Astrocyte of the spinal cord (primary cell): Measurements from ENCODE around the gene PTBP1.

Source experiments
- DNase-seq: peaks from one replicate; pipeline ENCODE4 v3.0.0; 2011; ENCODE audit warnings: low read depth, low spot score
- H3K4me3 ChIP-seq: 2 replicates; pipeline ENCODE4 v1.5.1; 2011; ENCODE audit warnings: low read depth, mild to moderate bottlenecking, low read length, moderate library complexity
- CTCF ChIP-seq: IDR thresholded peaks from 2 replicates; pipeline ENCODE4 v1.5.1; 2012; ENCODE audit warnings: low read depth, mild to moderate bottlenecking, low read length, inconsistent platforms
- in situ Hi-C: cut with HindIII; loops from 2 replicates; pipeline ENCODE4 v1.10.0; 2017; ENCODE audit warnings: low sequenced_read_pairs

Gene PTBP1

GRCh38 chr19:861141-861755 lies 64.0 kb downstream of the PTBP1 start:
- no peak for DNase-seq
- in situ Hi-C loops, result no loop called here
- no peak for TF ChIP-seq CTCF
- H3K4me3 ChIP-seq, result no peak overlapping the region
